GDM1 (cell line): ENCODE data around the gene GAS6.
"Not testable (repeated sequence)": the region's sequence is repeated elsewhere in the genome, so short reads cannot be mapped to it uniquely, and the experiment has no call there.

Source experiments
- DNase-seq: peaks from one replicate; lab custom pipeline; 2025; lab: John Stamatoyannopoulos, UW

GAS6 gene

DNA sequence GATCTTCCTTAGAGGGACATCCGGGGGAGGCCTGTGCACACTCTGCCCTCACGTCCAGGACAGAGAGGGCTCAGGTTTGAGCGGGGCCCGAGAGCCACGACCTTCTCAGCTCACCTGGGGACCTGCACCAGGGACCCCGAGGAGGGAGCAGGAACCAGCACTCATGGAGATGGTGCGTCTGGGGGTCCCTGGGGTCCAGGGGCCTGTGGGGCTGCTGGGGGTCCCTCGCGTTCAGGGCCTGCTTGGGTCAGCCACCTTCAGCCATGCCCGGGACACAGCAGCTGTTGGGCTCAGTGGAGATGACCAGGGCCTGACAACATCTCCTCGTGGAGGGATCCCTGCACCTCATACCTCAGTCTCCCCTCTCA is 57.8 kb downstream of the GAS6 start:
- DNase-seq = no peak

DNA sequence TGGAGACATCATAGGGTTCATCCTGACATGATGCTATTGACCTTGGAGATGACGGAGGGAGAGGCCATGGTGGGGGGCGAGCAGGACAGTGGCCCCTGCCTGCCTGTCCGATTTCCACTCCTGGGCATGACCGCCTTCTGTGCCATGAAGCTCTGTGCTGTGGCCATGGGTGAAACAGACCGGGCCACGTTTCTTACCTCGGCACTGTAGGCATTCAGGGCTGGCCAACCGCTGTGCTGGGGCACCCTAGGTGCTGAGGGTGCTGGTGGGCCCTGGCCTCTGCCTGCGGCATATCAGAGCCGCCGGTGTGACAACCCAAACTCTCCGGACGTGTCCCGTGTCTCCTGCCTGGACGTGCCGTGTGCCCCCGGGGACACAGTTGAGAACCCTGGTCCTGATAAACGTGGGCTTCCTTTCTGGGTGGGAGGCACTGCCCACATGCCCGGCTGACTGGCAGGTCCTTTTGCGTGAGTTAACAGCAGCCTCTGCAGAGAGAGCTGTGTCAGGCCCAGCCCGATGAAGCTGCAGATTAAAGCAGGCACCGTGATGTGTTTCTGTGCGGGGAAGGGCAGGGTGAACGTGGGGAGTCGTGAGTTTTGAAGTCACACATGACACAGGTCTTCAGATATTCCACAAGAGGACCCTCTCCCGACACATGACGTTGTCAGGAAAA is 58.3 kb downstream of the GAS6 start:
- no peak for DNase-seq

DNA sequence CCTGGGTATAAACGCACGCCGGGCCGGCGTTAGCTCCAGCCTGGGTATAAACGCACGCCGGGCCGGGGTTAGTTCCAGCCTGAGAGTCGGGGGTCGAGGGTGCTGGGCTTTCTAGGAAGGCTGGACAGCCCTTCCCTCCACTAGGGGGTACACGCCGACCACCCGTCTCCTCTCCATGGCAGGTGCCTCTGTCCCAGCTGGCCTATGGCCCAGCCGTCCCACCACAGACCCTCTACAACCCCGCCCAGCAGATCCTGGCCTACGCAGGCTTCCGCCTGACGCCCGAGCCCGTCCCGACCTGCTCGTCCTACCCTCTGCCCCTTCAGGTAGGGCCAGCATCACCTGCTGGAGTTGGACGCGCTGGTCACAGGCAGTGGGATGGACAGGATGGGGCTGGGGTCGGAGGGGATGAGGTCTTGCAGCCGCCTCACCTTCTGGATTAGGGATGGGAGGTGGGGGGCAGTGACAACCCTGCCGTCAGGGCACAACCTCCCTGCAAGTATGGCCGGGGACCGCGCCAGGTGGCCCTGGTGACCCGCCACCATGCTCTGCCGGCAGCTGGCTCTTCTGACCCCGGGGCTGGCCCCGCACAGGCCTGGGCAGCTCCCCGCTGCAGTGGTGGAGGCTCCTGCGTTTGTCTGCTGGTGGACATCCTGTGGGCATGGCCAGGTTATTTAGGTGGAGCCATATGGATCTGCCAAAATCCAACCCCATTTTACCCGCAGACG is 59.0 kb downstream of the GAS6 start:
- DNase-seq = no peak

DNA sequence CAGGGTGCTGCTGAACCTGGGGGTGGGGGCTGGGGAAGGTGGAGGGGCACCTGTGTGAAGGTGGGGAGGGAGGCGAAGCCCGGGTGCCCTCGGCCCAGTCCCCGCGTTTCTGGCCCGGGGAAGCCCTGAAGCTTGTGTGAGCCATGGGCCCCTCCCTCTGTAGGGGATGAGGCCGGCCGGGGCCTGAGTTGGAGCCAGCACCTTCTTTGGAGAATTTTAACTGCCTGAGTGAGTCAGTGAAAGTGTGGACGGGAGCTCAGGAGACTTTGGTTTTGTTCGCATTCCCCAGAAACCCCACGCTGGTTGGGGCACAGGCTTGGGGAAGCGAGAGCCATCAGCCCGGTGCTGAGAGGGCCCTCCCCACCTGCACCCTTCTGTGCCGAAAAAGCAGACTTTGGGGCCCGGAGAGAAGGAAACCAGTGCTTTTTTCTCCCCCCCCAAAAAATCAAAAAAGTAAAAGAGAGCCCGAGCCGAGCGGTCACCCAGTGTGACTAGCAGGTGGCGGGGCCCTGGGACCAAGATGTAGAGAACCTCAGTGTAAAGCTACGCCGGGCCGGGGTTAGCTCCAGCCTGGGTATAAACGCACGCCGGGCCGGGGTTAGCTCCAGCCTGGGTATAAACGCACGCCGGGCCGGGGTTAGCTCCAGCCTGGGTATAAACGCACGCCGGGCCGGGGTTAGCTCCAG is 59.7 kb downstream of the GAS6 start:
- no peak for DNase-seq

DNA sequence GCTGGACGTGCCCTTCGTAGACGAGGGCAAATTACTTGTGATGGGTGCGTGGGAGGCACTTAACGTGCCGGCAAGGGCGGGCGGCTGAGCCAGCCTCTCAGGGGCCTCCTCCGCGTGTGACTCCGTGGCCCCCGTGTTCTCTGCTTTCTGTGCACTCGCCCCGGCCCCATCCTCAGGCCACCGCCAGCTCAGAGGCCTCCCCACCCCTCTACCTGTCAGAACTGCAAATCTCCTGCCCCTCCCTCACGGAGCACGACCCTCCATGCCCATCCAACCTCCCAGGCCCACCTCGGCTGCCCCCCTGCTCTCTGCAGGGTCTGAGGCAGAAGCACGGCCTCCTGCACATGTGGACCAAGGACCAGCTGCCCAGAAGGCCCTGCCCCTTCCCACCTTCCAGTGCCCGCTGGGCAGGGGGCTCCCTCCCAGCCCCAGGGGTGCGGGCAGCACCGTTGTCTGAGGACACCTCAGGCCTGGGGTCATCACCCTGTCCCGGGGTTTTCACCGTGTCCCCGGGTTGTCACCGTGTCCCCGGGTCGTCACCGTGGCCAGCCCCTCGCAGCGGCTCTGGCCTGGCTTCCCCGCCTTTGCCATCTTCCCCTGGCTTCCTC is 60.4 kb downstream of the GAS6 start:
- DNase-seq = no peak

DNA sequence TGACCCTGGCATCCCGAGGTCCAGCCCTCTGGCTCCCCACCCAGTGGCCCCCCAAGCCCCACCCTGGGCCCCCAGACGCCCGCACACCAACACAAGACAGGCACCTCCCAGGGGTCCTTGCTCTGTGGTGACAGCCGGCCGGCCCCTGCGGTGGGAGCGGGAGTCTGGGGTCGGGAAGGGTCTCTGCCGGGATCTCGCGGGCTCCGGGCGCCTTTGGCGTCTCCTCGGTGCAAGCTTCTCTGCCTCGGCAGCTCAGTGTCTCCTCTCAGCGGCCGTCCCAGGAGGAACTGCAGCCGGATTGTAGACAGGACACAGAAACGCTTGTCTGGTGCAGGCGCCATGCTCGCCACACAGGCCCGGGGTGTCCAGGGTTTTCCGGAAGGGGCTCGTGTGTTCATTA is 61.1 kb downstream of the GAS6 start:
- no peak for DNase-seq

DNA sequence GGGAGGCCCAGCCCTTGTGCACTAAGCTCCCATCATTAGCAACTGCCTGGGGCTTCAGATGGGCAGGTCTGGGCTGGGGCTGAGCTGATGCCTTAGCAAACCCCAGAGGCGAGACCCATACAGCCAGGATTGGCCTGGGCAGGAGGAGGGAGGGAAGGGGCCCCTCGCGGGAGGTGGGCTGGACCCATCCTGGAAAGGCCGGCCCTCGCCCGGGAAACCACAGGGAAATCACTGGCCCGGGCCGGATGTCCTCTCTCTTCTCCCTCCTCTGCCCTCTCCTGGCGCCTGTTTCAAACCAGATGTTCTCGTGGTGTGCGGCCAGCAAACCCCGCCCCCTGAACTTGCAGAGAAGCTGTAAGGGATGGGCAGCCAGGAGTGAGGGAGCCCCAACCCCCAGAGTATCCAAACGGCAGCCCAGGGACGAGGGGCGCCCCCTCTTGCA is 61.8 kb downstream of the GAS6 start:
- DNase-seq = no peak

DNA sequence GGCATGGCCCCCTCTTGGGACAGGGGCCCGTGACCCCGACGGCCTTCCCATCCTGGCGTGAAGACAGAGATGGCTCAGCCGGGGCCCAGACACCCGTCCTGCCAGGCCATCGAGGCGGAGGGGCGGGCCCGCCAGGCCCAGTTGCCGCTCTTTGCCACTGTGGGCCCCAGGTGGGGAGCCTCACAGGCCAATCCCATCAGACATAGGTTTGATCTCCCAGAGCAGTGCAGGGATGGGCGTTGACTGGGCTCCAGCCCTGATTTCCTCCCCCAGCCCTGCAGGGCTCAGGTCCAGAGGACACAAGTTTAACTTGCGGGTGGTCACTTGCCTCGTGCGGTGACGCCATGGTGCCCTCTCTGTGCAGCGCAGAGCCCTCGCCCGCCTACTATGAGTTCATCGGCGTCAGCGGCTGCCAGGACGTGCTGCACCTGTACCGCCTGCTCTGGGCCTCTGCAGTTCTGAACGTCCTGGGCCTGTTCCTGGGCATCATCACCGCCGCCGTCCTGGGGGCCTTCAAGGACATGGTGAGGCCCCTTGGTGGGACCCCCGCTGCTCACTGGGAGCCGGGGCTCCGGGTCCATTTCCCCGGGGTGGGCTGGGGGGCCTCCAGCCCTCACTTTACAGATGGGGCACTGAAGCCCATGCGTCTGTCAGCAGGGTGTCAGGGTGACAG is 62.5 kb downstream of the GAS6 start:
- no peak for DNase-seq

DNA sequence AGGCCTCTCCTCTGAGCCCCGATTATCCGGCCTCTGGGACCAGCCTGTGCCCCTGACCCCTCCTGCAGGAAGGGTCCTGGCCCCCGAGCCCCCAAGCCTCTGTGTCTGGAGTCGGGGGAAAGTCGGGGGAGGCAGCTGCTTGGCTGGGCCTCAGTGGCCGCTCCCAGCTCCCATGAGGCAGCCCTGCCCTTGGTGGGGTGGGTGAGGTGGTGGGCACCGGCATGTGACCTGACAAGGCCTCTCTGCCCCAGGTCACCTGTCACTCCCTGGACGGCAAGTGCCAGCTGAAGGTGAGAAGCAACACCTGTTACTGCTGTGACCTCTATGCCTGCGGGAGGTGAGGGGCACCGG is 63.3 kb downstream of the GAS6 start:
- DNase-seq = no peak

DNA sequence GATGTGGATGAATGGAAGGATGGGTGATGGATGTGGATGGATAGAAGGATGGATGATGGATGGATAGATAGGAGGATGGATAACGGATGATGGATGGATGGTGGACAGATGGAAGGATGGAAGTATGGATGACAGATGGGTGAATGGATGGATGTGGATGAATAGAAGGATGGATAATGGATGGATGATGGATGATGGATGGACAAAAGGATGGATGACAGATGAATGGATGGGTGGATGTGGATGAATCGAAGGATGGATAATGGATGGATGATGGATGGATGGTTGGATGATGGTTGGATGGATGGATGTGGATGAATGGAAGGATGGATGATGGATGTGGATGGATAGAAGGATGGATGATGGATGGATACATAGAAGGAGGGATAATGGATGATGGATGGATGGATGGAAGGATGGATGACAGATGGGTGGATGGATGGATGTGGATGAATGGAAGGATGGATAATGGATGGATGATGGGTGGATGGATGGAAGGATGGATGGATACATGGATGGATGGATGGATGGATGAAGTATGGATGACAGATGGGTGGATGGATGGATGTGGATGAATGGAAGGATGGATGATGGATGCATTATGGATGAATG is 65.6 kb downstream of the GAS6 start:
- no peak for DNase-seq

DNA sequence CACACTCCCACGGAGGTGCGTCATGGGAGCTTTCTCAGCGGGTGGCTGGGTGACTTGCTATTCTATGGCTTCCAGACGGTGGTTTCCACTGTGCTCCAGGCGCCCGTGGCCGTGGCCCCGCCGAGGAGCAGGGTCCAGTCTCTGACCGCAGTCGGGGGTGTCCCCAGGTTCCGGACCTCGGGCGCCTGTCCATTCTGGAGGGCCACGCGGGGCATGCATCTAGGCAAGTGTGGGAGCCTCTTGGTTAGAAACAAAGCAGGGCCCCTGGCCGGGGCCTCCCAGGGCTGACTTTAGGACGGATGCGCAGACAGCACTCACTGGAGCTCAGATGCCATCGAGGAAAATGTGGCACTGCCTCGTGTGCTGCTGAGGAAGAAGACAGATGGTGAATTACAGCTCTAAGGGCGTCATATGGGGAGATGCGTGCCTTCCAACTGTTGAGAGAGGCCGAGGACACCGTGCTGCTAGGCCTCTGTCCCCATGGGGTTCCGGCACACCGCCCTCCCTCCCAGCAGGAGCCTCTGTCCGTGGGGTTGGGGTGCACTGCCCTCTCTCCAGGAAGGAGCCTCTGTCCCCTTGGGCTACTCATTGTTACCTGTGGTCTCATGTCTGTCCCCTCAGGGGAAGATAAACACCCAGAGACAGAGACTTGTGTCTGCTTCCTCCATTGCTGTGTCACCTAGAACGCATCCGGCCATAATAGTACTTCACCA is 66.8 kb downstream of the GAS6 start:
- DNase-seq = no peak

DNA sequence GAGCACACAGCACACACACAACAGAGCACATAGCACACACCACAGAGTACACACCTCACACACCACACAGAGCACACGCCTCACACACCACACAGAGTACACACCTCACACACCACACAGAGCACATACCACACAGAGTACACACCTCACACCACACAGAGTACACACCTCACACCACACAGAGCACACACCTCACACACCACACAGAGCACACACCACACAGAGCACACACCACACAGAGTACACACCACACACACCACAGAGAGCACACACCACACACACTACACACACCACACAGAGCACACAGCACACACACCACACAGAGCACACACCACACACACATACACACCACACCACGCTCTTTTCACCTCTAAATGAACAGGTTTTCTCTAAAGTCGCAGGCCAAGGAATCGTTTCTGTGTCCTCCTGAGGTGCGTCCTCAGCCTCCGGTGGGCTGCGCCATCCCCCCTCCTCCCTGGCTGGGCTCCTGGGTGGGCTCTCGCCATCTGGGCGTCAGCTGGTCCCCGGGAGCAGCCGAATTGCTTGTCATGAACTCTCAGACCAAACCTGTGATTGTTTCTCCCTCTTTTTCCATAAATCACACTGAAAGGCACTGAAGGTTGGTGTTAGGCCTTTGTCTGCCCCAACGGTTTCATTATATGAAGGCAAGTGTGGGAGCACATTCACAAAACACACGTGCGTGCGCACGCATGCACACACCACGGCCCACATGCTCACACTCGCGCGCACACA is 67.5 kb downstream of the GAS6 start:
- DNase-seq = no peak

DNA sequence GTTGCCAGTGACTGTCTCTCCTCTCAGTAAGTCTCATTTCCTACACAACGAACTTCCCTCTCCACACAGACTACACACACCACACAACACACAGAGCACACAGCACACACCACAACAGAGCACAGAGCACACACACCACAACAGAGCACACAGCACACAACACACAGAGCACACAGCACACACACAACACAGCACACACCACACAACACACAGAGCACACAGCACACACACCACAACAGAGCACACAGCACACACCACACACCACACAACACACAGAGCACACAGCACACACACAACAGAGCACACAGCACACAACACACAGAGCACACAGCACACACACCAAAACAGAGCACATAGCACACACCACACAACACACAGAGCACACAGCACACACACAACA is 68.5 kb downstream of the GAS6 start:
- not testable (repeated sequence) for DNase-seq

DNA sequence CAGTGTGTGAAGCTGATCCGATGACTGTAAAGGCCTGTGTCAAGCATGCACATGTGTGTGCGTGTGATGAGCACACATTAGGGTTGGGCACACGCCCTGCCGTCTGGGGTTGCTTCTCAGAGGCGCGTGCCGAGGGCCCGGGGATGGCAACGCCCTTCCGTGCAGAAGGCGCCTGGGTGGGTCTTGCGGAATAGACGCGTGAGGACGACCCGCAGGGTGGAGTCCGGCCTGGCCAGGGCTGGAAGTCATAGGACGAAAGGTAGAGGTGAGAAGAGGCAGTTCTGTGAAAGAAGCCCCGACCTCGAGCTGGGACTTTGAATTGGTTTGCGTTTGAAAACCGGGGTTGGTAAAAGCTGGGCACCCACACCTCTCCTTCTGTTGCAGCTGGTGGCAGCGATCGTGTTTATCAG is 69.1 kb downstream of the GAS6 start:
- DNase-seq = no peak

DNA sequence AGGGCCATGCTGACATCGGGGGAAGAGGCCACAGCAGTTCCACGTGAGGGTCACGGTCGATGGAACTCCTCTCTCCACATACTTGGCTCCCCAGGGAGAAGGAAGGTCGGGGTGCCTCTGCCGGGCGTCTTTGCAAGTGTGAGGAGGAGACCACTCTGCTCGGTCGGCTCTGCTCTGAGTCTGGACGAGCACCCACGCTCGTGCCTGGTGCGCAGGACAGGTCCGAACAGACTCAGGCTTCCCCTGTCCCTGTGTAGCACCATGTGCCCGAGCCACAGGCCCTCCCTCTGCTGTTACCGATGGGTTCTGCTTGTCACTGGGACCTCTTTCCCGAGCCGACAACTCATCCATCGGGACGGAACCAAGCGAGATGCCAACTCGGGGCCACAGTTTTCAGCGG is 69.8 kb downstream of the GAS6 start:
- no peak for DNase-seq

DNA sequence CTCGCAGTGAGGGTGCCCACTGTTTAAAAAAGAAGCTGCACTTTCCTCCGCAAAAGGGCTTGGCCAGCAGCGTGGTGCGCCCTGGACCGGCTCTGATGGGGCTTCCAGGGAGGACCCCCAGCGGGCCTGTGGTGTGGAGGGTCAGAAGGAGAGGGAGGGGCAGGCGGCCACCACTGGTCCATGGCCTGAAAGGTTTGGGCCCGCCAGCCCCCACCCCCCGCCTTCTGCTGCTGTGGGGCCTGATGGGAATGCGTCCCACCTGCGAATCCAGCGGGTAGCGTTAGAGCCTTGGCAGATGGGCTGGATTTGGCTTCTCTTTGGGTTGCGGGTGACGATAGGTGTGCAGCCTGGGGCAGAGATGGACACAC is 70.2 kb downstream of the GAS6 start:
- no peak for DNase-seq

DNA sequence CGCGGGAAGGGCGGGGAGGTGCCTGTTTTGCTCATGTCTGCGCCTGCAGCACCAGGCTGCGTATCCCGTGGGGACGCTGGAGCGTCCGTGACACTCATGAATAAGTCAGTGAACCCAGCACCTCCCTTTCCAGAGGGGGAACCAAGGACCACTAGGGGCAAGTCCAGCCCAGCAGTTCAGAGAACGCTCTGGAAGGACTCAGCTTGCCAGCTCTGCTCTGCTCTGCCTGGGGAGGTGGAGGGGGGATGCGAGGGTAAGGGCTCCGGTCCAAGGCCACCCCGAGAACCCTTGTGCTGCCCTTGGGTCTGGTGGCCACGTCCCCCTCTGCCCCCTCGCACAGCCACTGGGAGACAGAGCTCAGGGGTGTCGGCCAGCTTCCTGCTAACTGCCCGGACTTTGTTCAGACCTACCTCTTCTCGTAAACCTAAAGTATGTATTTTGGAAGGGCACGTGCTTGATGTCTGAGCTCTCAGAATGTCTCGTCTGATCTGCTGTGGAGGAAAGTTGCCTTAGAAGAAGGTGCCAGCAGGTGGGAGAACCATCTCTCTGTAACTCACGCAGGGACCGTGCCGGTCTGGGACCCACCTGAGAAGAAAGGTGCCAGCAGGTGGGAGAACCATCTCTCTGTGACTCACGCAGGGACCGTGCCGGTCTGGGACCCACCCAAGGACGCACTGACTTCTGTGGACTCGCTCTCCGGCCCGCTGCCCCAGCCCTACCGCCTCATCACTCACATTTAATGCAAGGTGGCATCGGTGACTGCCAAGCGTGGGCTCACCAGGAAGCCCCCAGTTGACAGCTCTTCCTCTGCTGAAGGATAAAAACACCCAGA is 70.8 kb downstream of the GAS6 start:
- DNase-seq = no peak

DNA sequence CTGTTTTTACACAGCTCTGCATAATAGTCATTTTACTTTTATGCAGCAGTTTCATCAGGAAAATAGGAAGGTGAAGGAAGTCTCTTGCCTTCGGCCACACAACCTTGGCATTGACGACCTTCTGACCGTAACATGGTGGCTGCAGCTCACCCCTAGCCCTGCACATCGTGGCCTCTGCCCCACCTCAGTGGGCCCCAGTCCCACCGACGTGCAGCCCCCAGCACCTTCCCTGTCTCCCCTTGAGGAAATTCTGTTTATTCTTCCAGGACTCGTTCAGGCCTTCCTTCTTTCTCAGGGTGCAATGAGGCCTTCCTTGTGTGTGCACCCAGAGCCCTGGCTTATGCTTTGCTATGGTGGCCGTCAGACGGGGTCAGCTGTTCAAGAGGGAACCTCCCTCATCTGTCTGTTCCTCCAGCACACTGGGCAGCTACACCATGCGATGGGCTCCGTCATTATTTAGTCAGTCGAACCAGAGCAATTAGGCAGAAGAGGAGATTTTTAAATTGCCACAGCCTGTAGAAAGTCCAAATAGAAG is 71.6 kb downstream of the GAS6 start:
- no peak for DNase-seq

DNA sequence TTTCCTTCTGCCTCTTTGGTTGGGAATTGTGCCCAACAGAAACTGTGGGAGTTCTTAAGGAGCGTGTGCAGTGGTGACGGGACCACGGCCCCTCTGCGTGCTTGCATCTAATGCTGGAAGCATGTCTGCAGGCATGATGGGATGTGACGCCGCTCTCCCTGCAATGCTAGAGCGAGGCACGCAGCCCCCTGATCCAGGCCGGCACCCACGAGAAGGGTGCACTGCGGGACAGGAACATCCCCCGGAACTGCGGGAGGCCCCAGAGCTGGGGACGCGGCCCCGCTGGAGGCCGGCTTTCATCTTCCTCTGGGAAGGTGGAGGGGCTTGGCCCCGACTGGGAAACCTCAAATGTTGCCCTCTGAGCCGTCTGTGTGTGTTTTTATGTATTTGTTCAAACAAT is 72.1 kb downstream of the GAS6 start:
- DNase-seq = no peak

DNA sequence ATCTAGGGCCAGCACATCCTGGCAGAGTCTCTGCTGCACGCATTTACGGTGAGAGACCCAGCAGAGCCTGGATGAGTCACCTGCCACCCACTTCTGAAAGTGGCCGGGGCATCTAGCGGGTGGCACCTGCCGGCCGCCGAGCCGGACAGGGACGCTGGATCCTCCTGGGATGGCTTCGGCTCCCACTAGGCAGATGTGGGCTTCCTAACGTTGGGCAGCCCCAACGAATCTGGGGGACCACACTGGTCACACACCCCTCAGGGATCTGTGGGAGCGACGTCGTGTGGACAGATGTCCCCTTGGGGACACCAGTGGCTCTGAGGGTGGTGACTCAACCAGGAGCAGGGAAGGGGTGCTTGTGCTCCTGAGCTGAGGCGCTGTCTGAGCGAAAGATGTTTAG is 72.7 kb downstream of the GAS6 start:
- DNase-seq = no peak
